ENCODE measurements around the gene CHRM1. TPM values are rescaled to one million over a fixed set of nuclear protein-coding genes. Genes with fewer than 3 reads are reported as not detected.

CHRM1 gene
- total RNA-seq, 2 experiments from 2014 or later = not detected

DNA sequence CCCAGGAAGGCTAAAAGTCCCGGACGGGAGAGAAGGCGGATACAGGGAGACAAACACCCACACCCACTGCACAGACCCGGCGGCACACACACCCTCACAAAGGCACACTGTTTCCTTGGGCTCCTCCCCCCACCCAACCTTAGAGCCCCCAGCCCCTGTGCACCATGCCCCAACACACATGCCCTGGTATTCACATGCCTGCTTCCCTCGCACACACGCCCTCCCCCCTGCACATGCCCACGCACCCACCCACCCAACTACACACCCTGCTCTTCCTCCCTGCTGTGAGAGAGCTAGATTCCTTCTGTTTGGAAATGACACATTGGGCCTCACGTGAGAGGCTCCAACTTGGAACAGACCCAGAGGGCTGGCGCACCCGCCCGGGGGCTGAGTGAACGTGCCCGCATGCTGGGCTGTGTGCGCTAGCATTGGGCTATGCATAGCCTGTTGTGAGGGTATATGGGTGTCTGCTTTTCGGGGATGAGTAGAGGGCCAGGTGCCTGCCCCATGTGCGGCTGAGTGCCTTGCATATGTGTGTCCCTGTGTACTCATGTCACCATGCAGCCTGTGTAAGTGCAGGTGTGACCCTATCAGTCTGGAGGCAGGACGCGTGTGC lies 518 bp upstream of the CHRM1 start:
- H3K27ac ChIP-seq (ENCODE audit: low read depth in 1 of 2, low read length in 2 of 2) = no peak overlapping the region
- H3K4me1 ChIP-seq (ENCODE audit: insufficient read depth, low read length) = peaks cover 34% of the 10 kb centered on the region
- H3K27me3 ChIP-seq (ENCODE audit: control insufficient read depth in 1 of 2, insufficient read depth in 2 of 2, low read length in 2 of 2) = peaks cover 33 to 40% of the 10 kb centered on the region in 2 experiments
- Mint-ChIP-seq H3K4me1 (ENCODE audit: low read depth) (peaks cover 27% of the 10 kb centered on the region), H3K27me3 (peaks cover 77% of the 10 kb centered on the region), H3K36me3 (ENCODE audit: low read depth) (no peaks in the 10 kb centered on the region), H3K4me3 (no peak overlapping the region), H3K27ac (no peak overlapping the region), H3K9me3 (no peaks in the 10 kb centered on the region)
- TF ChIP-seq, protein P1, sequence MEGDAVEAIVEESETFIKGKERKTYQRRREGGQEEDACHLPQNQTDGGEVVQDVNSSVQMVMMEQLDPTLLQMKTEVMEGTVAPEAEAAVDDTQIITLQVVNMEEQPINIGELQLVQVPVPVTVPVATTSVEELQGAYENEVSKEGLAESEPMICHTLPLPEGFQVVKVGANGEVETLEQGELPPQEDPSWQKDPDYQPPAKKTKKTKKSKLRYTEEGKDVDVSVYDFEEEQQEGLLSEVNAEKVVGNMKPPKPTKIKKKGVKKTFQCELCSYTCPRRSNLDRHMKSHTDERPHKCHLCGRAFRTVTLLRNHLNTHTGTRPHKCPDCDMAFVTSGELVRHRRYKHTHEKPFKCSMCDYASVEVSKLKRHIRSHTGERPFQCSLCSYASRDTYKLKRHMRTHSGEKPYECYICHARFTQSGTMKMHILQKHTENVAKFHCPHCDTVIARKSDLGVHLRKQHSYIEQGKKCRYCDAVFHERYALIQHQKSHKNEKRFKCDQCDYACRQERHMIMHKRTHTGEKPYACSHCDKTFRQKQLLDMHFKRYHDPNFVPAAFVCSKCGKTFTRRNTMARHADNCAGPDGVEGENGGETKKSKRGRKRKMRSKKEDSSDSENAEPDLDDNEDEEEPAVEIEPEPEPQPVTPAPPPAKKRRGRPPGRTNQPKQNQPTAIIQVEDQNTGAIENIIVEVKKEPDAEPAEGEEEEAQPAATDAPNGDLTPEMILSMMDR (IDR thresholded peaks at IDR 0.05) = no peak
- no peak overlapping the region for H3K4me3 ChIP-seq (ENCODE audit: low read length)
- intact Hi-C loops (cut with DNase I, micrococcal nuclease) = no loop called here
- no peak for ATAC-seq (ENCODE audit: poor library complexity)
- H3K9me3 ChIP-seq (ENCODE audit: control insufficient read depth in 1 of 2, insufficient read depth in 1 of 2, low read length in 2 of 2) = peaks cover 0 to 29% of the 10 kb centered on the region in 2 experiments
- no peak for DNase-seq
- H3K36me3 ChIP-seq (ENCODE audit: insufficient read depth, low read length) = no peaks in the 10 kb centered on the region
- ChIA-PET POLR2A (no interaction called here), CTCF (no interaction called here)

DNA sequence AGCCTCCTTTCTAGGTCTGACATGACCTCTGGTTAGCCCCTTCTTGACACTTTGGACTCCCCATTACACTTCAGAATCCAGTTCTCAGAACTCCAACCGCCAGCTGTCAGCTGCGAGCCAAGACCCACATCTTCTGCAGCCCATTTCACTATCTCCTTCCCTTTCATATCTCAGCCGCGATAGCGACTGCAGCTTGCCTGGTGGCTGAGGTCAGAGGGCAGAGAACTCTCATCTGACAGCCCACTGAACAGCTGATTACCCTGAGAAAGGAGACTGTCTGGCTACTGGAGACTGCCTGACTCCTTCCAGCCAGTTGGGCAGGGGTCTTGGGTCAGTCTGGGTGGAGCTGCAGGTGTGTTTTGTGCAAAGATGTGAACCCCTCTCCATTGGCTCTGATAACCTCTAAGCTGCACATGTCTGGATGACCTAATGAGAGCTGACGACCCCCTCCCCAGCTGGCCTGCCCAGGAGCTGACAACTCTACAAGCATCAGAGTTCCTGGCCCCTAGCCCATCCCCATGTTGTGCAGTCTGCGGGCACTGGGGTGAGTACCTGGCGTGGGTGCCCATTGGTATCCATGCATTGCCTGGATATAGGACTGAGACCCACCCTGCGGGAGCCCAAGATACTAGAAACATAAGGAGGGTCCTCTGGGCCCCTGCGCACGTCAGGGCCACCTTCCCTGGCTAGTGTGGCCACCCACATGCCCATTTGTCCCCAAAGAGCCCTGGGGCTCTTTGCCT lies 1.1 kb downstream of the CHRM1 start:
- H3K36me3 ChIP-seq (ENCODE audit: insufficient read depth, low read length) = no peaks in the 10 kb centered on the region
- ChIA-PET CTCF (no interaction called here), POLR2A (no interaction called here)
- intact Hi-C loops (cut with DNase I, micrococcal nuclease) = no loop called here
- no peak overlapping the region for H3K4me3 Mint-ChIP-seq
- peaks cover 17 to 24% of the 10 kb centered on the region in 2 experiments for H3K27me3 ChIP-seq (ENCODE audit: control insufficient read depth in 1 of 2, insufficient read depth in 2 of 2, low read length in 2 of 2)
- peaks cover 13% of the 10 kb centered on the region for H3K4me1 Mint-ChIP-seq (ENCODE audit: low read depth)
- TF ChIP-seq, protein P1 (IDR thresholded peaks at IDR 0.05) = no peak
- H3K4me1 ChIP-seq (ENCODE audit: insufficient read depth, low read length) = peaks cover 18% of the 10 kb centered on the region
- H3K27me3 Mint-ChIP-seq = peaks cover 61% of the 10 kb centered on the region
- no peak overlapping the region for H3K27ac ChIP-seq (ENCODE audit: low read depth in 1 of 2, low read length in 2 of 2)
- H3K9me3 Mint-ChIP-seq = no peaks in the 10 kb centered on the region
- H3K36me3 Mint-ChIP-seq (ENCODE audit: low read depth) = no peaks in the 10 kb centered on the region
- ATAC-seq (ENCODE audit: poor library complexity) (no peak), DNase-seq (peak in 1 of 14 experiments; percentile 4)
- H3K9me3 ChIP-seq (ENCODE audit: control insufficient read depth in 1 of 2, insufficient read depth in 1 of 2, low read length in 2 of 2) = peaks cover 0 to 15% of the 10 kb centered on the region in 2 experiments
- H3K27ac Mint-ChIP-seq = no peak overlapping the region
- no peak overlapping the region for H3K4me3 ChIP-seq (ENCODE audit: low read length)

DNA sequence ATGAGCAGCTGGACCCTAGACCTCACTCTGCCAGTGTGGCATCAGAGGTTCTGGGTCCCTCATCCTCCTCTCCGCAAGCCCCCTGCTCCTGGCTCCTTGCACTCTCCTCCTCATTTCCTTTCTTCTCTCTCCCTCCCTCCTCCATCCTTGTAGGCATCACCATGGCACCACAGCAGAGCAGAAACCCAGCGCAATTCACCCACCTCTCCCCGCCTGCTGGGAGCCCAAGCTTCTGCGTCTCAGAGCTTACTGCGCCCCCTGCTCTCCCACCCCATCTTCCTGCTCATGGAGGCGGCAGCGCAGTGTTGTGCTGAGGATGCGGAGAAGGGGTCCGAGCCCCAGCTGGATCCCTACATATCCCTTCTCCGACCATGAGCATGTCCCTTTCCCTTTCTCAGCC lies 1.7 kb downstream of the CHRM1 start:
- no peak overlapping the region for H3K4me3 ChIP-seq (ENCODE audit: low read length)
- no peaks in the 10 kb centered on the region for H3K36me3 ChIP-seq (ENCODE audit: insufficient read depth, low read length)
- ChIA-PET CTCF (no interaction called here), POLR2A (no interaction called here)
- peaks cover 0 to 15% of the 10 kb centered on the region in 2 experiments for H3K9me3 ChIP-seq (ENCODE audit: control insufficient read depth in 1 of 2, insufficient read depth in 1 of 2, low read length in 2 of 2)
- ATAC-seq (ENCODE audit: poor library complexity) (no peak), DNase-seq (no peak)
- H3K4me1 Mint-ChIP-seq (ENCODE audit: low read depth) = peaks cover 13% of the 10 kb centered on the region
- H3K36me3 Mint-ChIP-seq (ENCODE audit: low read depth) = no peaks in the 10 kb centered on the region
- H3K27me3 Mint-ChIP-seq = peaks cover 57% of the 10 kb centered on the region
- no peaks in the 10 kb centered on the region for H3K9me3 Mint-ChIP-seq
- H3K27ac Mint-ChIP-seq = no peak overlapping the region
- no peak overlapping the region for H3K27ac ChIP-seq (ENCODE audit: low read depth in 1 of 2, low read length in 2 of 2)
- H3K4me3 Mint-ChIP-seq = no peak overlapping the region
- TF ChIP-seq, protein P1 (IDR thresholded peaks at IDR 0.05) = no peak
- intact Hi-C loops (cut with DNase I, micrococcal nuclease) = no loop called here
- peaks cover 17% of the 10 kb centered on the region for H3K4me1 ChIP-seq (ENCODE audit: insufficient read depth, low read length)
- peaks cover 16 to 21% of the 10 kb centered on the region in 2 experiments for H3K27me3 ChIP-seq (ENCODE audit: control insufficient read depth in 1 of 2, insufficient read depth in 2 of 2, low read length in 2 of 2)

Data from CD4-positive, alpha-beta T cell (primary cell).